GM18499 (cell line): ENCODE results near the gene MAP1A.

Experiments
- ATAC-seq: cut with Tn5 transposase; IDR thresholded peaks from one replicate; pipeline ENCODE4 v1.9.1; 2021; ENCODE audit warnings: moderate number of reproducible peaks; ENCODE audit not compliant: insufficient read depth, unreplicated experiment

The MAP1A gene

GRCh38 chr15:43517354-43518196 lies at the start of gene MAP1A:
TSS of gene MAP1A (plus strand) at chr15:43517608. CDS start at chr15:43521474, 3,866 bp downstream.
- no peak for ATAC-seq

- no peak for ATAC-seq
Observed at GRCh38 chr15:43469867-43470266, 47.5 kb upstream of the MAP1A start.

- no peak for ATAC-seq
Observed at GRCh38 chr15:43471975-43472374, 45.4 kb upstream of the MAP1A start.

GRCh38 chr15:43473885-43474284 lies 43.5 kb upstream of the MAP1A start:
- ATAC-seq: no peak

GRCh38 chr15:43483297-43484128 lies 33.9 kb upstream of the MAP1A start:
- no peak for ATAC-seq

GRCh38 chr15:43484455-43484854 lies 33.0 kb upstream of the MAP1A start:
- no peak for ATAC-seq

GRCh38 chr15:43487271-43487895 lies 30.0 kb upstream of the MAP1A start:
- no peak for ATAC-seq

GRCh38 chr15:43488790-43489189 lies 28.6 kb upstream of the MAP1A start:
- no peak for ATAC-seq

GRCh38 chr15:43489191-43489590 lies 28.2 kb upstream of the MAP1A start:
- no peak for ATAC-seq

- no peak for ATAC-seq
Observed at GRCh38 chr15:43492266-43492665, 25.1 kb upstream of the MAP1A start.

- ATAC-seq: peak; percentile 86
Observed at GRCh38 chr15:43492673-43493601, 24.5 kb upstream of the MAP1A start, which contains the start of gene TP53BP1. TSS of gene TP53BP1 (minus strand) at chr15:43493156. CDS start at chr15:43493043, 113 bp downstream.

GRCh38 chr15:43493703-43494472 lies 23.5 kb upstream of the MAP1A start:
- ATAC-seq: no peak

- ATAC-seq: no peak
Observed at GRCh38 chr15:43498990-43499389, 18.4 kb upstream of the MAP1A start.

GRCh38 chr15:43499635-43500034 lies 17.8 kb upstream of the MAP1A start:
- no peak for ATAC-seq

GRCh38 chr15:43505738-43506137 lies 11.7 kb upstream of the MAP1A start:
- ATAC-seq: no peak

- no peak for ATAC-seq
Observed at GRCh38 chr15:43508421-43508820, 9.0 kb upstream of the MAP1A start.

GRCh38 chr15:43508991-43509659 lies 8.3 kb upstream of the MAP1A start:
- no peak for ATAC-seq

GRCh38 chr15:43509660-43510199 lies 7.7 kb upstream of the MAP1A start:
- no peak for ATAC-seq
